GM12878 (cell line): ENCODE results near the gene NEAT1.

ENCODE experiments used
- BRCA1 ChIP-seq: IDR thresholded peaks from 2 replicates; pipeline ENCODE4 v1.6.1; 2011; ENCODE audit warnings: low read depth, low read length, improper control_type of control experiment
- RFX5 ChIP-seq: IDR thresholded peaks from 2 replicates; pipeline ENCODE4 v1.6.1; 2011; ENCODE audit warnings: low read depth, low read length, improper control_type of control experiment
- SIN3A ChIP-seq: IDR thresholded peaks from 2 replicates; pipeline ENCODE4 v1.6.1; 2012; ENCODE audit warnings: low read depth, low read length, improper control_type of control experiment
- ZZZ3 ChIP-seq: IDR thresholded peaks from 2 replicates; pipeline ENCODE4 v1.6.1; 2011; ENCODE audit warnings: low read depth; ENCODE audit not compliant: control insufficient read depth, insufficient read length
- TF ChIP-seq, protein P1 (sequence below), 3 experiments: IDR thresholded peaks in 2 of 3; conservative IDR thresholded peaks in 1 of 3; 2 replicates each; pipeline ENCODE4 v1.5.1; 2011; ENCODE audit warnings: low read depth in 3 of 3, low read length in 3 of 3, mild to moderate bottlenecking in 3 of 3, control low read depth in 2 of 3, moderate library complexity in 2 of 3, inconsistent platforms in 1 of 3, mixed read lengths in 1 of 3; ENCODE audit not compliant: control insufficient read depth in 2 of 3, insufficient read depth in 1 of 3; ENCODE audit errors: extremely low read depth in 1 of 3
- TF ChIP-seq, protein P2 (sequence below): IDR thresholded peaks from 2 replicates; pipeline ENCODE4 v1.6.1; 2011; ENCODE audit warnings: low read depth, mild to moderate bottlenecking, low read length, moderate library complexity, borderline replicate concordance; ENCODE audit errors: extremely low read depth
- TF ChIP-seq, protein P3 (sequence below): fragments of 450-650 bp; IDR thresholded peaks from 2 replicates; pipeline ENCODE4 v1.6.1; 2017; ENCODE audit warnings: antibody characterized with exemption, mild to moderate bottlenecking, moderate library complexity

DNA sequence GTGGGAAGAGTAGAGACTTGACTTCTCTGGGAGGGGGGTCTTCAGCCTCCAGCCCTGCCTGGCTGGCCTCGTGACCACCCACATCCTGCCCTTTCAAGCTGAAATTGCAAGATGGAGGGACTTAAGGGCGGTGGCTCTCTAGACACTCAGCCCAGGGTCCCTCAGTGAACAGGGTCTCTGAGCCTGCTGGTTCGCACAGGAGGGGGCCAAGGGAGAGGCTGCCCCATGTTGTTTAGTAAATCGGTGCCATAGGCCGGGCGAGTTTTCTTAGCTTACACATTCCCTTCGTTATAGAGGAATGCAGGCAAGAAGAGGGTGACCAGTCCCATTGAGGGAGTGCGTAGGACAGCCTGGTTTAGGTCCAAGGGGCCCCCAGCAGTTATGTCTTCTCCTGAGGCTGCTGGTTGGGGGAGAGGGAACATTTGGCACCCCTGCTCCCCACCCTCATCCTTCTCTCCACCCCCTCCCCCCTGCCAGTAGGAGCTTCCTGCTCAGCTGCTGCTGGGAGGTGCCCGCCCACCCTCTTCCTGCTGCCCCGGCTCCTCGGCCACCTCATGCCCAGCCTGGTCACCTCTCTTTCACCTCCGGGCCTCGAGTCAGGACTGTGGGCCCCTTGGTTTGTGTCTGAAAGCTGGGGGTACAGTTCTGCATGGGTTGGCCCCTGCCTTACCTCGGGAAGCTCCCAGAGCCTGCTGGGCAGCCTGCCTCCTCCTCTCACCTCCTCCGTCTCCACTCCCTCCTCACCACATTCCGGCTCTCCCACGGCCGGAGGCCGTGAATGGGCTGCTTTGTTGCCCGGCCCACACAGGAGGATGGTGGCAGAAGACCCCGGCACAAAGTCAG, 32.3 kb upstream of the NEAT1 start:
- TF ChIP-seq, protein P1, sequence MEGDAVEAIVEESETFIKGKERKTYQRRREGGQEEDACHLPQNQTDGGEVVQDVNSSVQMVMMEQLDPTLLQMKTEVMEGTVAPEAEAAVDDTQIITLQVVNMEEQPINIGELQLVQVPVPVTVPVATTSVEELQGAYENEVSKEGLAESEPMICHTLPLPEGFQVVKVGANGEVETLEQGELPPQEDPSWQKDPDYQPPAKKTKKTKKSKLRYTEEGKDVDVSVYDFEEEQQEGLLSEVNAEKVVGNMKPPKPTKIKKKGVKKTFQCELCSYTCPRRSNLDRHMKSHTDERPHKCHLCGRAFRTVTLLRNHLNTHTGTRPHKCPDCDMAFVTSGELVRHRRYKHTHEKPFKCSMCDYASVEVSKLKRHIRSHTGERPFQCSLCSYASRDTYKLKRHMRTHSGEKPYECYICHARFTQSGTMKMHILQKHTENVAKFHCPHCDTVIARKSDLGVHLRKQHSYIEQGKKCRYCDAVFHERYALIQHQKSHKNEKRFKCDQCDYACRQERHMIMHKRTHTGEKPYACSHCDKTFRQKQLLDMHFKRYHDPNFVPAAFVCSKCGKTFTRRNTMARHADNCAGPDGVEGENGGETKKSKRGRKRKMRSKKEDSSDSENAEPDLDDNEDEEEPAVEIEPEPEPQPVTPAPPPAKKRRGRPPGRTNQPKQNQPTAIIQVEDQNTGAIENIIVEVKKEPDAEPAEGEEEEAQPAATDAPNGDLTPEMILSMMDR (IDR thresholded peaks at IDR 0.05 in 2 of 3, conservative IDR thresholded peaks at IDR 0.05 in 1 of 3; ENCODE audit: control insufficient read depth in 2 of 3, extremely low read depth in 1 of 3, insufficient read depth in 1 of 3, low read depth in 3 of 3, low read length in 3 of 3), result no peak
- TF ChIP-seq ZZZ3 (no peak), BRCA1 (no peak), SIN3A (no peak), RFX5 (no peak)
- TF ChIP-seq, protein P2, sequence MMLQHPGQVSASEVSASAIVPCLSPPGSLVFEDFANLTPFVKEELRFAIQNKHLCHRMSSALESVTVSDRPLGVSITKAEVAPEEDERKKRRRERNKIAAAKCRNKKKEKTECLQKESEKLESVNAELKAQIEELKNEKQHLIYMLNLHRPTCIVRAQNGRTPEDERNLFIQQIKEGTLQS, result no peak
- TF ChIP-seq, protein P3, sequence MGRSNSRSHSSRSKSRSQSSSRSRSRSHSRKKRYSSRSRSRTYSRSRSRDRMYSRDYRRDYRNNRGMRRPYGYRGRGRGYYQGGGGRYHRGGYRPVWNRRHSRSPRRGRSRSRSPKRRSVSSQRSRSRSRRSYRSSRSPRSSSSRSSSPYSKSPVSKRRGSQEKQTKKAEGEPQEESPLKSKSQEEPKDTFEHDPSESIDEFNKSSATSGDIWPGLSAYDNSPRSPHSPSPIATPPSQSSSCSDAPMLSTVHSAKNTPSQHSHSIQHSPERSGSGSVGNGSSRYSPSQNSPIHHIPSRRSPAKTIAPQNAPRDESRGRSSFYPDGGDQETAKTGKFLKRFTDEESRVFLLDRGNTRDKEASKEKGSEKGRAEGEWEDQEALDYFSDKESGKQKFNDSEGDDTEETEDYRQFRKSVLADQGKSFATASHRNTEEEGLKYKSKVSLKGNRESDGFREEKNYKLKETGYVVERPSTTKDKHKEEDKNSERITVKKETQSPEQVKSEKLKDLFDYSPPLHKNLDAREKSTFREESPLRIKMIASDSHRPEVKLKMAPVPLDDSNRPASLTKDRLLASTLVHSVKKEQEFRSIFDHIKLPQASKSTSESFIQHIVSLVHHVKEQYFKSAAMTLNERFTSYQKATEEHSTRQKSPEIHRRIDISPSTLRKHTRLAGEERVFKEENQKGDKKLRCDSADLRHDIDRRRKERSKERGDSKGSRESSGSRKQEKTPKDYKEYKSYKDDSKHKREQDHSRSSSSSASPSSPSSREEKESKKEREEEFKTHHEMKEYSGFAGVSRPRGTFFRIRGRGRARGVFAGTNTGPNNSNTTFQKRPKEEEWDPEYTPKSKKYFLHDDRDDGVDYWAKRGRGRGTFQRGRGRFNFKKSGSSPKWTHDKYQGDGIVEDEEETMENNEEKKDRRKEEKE, result no peak
